Measurements from ENCODE around the gene ZC3H8.

The ZC3H8 gene

DNA sequence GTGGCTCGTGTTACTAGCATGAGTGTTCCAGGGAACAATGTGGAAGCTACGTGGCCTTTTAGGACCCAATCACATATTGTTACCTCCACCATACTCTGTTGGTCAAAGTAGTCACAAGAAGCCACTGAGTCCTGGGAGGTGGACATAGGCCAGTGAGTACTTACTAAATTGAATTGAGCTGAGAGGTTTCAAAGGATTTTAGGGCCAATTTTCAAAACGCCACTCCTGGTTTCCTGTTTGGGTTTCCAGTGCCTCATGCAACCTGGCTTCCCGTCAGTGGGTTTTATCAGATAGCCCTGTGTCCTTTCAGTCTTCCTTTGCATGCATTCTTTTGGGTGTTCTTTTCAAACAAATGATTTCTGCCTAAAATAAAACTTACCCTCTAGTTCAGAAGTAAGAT is 60.4 kb downstream of the ZC3H8 start:
- DNase-seq, result no peak

DNA sequence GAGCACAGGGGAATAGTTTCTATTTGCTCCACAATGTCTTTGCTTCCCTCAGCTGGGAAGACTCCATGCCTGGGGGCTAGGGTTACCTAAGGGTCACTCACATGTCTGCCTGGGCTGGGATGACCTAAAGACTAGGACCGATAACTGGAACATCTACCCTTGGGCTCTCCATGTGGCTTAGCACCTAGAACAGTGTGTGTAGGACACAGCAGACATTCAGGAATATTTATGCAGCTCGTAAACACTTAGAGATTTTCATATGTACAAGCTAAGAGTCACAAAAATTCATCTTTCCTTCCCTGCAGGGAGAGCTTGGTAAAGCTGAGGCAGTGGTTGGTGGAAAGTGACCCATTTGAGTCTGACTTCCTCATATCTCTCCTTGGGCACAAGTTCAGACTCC is 60.8 kb downstream of the ZC3H8 start:
- DNase-seq, result no peak

DNA sequence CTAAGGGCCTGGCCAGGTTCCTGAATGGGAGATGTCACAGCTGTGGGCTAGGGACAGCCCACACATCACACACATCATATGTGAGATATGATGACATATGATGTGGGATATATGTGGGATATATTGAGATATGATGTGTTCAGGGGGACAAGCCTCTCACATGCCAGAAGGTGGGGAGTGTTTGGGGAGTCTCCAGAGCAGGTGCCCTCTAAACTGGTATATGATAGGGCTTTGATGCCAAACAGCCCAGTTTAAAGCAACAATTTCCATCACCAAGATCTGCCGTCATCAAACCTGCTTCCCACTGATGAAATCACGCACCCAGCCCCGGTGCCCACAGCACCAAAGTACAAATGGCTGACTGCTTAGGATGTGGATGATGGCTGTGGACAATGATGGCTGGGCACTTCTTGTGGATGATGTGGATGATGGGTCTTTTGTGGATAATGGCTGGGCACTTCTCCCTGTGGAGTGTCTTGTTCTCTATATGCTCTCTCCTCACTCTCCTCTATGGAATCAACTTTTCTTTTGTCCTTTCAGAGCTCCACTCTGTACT is 65.8 kb downstream of the ZC3H8 start:
- no peak for DNase-seq

DNA sequence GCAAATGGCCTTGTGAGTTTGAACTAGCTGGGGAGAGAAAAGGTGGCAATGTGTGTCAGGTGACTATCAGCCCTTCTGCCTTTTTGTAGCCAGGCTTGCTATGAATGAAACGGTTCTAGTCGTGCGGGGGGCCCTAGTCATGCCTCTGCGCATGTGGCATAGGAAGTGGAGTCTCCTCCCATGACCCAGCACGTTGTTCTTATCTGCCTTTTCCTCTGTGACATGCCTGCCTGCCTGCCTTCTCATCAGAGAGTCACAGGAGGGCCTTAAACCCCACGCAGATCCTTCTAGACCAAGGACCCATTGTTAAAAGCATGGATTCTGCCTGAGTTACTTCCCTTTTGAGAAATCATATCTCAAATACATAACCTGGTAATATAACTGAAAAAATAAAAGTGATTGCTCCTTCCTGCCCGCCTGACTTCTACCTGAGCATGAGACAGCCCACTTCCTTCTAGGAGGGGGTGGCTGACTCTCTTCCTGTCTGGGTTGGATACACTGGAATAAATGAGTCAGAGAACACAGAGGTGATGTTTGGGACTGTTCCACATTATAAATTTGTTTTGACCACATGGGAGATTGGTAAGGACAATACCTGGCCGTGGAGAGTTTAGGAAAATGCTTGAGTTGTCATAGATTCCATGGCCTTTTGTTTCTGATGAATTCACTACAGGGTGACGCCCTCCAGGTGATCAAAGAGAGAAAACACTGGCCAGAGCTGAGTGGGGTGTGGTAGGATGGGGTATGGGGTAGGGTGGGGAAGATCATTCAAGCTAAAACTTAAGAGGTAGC is 66.8 kb downstream of the ZC3H8 start:
- DNase-seq, result peak; percentile 84

DNA sequence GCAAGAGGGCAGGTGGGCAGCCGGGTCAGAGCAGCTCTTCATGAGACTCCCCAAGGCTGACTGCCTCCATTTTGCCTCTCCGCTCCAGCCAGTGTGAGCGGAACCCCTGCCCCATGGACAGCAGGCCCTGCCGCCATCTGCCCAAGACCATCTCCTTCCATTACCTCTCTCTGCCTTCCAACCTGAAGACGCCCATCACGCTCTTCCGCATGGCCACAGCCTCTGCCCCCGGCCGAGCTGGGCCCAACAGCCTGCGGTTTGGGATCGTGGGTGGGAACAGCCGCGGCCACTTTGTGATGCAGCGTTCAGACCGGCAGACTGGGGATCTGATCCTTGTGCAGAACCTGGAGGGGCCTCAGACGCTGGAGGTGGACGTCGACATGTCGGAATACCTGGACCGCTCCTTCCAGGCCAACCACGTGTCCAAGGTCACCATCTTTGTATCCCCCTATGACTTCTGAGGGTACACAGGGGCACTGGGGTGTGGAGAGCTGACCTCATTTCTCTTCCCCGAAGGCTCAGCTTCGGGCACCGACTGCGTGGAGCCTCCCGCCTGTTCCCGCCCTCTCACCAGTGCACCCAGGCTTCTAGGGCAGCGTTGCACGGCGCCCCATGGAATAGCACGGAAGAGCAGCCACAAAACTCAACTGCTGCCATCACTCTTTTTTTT is 67.7 kb downstream of the ZC3H8 start:
- DNase-seq, result no peak

DNA sequence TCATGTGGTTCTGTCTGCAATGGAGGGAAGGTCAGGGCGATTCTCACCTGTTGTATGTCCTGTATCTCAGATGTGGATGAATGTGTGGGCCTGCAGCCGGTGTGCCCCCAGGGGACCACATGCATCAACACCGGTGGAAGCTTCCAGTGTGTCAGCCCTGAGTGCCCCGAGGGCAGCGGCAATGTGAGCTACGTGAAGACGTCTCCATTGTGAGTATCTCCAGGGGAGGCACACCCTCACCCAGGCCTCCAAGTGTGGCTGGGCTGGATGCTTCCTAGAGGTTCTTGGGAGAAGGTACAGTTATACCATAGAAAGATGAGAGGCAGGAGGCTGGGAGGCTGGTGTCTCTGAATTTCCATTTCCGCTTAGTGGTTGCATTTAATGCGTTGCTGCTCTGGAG is 69.7 kb downstream of the ZC3H8 start:
- no peak for DNase-seq

DNA sequence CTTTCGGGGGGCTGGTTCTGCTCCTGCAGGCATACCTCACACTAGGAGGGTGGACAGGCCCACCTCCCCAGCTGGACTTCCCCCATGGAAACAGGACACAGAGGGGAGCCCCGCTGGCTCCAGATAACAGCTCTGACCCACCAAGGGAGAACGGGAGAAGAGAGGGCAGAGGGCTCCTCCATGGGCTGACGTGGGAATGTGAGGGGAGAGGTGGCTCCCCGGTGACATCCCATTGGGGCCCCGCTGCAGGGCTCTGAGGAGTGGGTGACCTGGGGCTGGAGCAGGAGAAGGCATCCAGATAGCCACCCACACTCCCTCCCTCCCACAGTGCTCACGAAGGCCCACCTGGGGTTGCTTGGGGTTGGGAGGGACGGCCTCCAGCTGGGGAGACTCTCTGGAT is 70.7 kb downstream of the ZC3H8 start:
- DNase-seq, result no peak

DNA sequence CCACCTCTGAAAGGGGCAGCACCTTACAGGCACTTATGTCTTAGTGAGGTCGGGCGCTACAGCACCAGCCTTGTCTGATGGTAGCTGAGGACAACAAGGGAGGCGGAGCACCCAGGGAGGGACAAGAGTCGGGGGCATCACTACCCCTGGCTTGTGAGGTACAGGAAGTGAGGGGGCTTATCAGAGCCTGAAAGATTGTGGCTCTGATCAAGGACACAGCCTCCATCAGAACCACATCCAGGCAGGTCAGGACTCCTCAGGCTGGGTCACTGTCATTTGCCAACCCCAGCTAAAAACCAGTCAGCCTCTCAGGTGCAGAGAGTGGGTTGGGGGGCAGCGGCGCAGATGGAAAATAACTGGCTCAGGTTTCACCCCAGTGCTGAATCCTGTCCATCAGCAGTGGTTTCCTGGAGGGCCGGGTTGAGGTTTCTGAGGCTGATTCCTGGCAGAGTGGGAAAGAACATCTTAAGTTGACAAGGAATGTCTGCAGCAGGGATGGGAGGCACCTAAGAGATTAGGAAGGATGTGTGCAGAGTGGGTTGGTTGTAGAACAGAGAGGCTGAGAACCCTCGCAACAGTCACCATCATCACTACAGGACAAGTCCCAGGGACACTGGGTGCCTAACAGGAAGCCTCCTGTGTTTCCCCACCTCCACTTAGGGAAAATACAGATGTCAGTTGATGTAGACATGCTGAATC is 71.4 kb downstream of the ZC3H8 start:
- peak; percentile 15 for DNase-seq

DNA sequence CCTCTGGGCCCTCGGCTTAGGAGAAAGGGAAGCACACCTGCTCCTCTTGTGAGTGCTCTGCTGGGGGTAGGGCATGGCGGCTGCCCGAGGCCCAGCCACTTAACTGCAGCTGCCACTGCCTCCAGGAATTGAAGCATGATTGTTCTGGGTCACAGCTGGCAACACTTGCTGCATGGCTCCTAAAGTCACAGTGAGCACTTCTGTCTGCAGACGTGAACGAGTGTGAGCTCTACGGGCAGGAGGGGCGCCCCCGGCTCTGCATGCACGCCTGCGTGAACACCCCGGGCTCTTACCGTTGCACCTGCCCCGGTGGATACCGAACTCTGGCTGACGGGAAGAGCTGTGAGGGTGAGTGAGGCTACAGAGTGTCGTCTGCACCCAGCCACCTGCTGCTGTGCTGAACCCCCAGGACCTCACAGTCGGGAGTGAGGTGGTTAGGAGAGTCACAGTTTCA is 72.2 kb downstream of the ZC3H8 start:
- DNase-seq, result peak; percentile 54

DNA sequence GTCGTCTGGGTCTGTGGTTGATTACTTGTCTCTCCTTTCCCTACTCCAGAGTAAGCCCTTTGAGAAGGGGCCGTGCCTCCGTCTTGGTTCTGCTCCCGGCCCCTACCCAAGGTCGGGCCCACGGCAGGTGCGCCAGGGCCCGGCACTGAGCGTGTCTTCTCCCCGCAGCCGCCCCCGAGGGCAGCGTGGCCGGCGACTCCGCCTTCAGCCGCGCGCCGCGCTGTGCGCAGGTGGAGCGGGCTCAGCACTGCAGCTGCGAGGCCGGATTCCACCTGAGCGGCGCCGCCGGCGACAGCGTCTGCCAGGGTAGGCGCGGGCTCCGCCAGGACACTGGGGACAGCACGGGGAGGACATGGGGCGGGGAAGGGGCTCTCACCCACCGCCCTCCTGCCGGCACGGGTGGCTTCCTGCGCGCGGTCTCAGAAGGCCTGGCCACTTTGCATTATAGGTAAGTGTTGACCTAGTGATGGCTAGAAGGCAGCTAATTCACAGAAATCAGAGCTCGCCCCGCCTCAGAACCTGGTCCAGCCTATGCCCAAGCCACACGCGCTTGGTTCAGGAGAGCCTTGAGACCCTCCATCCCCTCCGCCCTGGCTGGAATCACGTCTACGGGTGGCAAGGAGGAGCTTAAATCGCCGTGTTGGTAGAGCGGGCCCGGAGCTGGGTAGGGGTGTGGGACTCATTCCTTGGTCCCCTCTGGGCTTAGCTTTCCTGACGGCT is 73.1 kb downstream of the ZC3H8 start:
- DNase-seq, result peak; percentile 73

DNA sequence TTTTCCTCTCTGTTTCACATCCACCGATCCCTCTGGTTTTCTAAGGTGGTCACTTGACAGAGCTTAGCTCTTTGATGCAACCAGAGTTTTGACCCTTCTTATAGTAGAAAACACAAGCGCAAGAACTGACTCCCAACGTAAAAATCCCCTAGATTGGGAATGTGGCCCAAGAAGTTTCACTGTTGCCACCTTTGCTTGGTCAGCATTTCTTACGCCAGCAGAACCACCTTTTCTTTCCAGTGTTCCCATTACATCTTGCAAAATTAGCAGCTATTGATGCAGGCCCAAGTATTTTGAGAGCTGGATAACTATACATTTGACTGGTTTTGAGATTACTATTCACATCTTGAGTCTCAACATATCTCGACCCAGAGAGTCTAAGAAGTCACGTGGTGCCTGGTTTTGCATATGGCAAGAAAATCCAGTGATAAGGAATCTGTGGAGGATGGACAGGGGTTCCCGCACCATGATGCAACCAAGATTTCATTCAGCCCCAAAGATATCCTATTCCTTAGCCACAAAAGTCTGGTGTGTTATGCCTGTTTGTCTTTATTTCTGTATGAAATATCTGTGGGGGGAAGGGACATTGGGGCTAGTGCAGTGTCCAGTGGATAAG is 78.8 kb downstream of the ZC3H8 start:
- DNase-seq, result no peak

DNA sequence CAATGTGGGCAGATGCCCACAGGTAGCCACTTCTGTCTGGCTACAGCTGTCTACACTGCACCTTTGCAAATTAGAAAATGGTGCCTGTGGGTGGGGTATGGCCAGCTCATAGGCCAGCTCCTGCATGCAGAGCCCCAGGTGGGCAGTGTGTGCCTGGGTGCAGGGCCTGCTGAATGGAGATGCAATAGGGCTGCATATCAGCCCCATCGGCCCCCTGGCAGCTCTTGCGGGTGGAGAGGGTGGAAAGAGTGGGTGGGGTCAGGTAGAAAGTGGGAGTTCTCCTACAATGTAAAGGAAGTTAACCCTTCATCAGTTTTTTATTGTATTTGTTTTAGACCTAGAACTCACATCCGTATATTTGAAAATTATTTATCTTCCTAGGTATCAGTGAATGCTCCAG is 79.5 kb downstream of the ZC3H8 start:
- DNase-seq, result no peak

DNA sequence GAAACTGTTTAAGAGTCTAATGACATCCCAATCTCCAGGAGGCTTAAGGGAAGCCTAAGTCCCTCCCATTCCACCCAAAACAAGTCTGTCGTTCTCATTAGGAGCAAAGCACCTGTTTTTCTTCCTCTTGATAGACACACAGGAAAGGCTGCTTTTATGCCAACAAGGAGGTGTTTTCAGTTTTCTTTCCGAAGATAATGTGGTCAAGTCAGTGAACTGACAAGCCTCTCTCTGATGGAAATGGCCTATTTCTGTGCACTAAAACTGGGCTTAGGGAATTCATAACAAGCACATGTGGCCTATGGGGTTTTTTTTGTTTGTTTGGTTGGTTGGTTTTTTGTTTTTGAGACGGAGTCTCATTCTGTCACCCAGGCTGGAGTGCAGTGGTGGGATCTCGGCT is 80.5 kb downstream of the ZC3H8 start:
- no peak for DNase-seq

DNA sequence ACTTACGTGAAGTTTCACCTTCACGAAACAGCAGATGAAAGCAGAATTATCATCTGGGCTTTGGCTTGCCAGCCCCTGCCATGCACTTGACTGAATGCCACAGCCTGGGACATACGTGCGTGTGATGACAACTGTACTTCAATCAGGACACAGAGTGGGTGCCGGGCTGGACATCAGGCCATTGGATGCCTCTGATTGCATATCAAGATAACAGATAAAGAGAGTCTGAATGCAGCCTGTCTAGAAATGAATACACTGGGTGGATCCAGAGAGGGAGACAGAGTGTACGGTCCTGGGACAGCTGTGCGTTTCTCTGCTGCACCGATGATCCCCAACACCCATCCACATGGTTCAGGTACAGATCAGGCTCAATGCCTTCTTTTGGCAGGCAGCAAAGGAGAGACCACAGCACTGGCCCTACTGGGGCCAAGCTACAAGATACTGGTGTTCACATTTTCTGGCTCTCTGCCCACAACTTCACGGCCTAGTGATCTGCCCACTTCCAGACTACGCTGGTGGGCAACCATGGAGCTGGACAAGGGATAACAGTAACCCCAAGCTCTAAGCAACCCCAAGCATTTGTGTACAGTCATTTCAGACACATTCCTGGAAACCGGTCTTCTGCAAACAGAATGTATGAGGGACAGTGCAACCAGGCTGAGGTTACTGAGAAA is 81.1 kb downstream of the ZC3H8 start:
- no peak for DNase-seq

DNA sequence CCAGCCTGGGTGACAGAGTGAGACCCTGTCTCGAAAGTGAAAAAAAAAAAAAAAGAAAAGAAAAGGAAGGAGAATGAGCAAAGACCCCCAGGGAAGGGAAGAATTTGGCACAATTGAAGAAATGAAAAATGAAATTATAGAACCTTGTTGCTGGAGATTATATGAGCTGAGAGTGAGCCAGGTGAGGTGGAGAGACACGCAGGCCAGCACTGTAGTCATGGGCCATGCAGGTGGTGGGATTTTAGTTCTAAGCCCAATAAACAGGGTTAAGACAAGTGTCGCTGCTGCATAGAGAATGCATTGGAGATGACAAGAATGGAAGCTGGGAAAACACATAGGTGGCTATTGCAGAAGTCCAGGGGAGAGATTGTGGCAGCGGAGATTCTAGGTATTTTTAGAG is 84.3 kb downstream of the ZC3H8 start:
- DNase-seq, result no peak

DNA sequence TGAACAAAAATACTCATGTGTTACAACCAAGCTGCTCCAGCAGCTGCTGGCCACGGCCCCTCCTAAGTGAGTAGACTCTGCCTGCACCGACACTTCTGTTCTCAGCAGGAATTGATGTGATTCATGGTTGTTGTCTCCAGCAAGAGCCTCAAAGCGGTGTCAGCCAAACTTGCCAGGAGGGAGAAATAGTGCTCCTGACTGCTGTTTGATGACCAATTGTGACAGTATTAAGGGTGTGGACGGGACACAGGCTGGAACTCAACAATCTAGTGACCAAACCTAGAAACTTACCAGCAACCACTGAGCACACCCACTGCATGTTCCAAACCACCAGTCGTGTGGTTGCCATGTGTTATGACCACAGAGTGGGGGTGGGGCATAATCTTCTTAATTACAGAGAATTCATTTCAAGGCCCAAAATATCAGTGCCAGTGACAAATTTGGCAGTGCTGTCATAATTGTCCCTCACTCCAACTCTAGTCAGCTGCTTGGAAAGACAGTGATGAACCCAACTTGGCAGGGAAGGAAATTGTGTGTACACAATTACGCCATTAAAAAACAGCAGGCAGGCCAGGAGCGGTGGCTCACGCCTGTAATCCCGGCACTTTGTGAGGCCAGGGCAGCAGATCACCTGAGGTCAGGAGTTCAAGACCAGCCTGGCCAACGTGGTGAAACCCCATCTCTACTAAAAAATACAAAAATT is 86.3 kb downstream of the ZC3H8 start:
- no peak for DNase-seq

DNA sequence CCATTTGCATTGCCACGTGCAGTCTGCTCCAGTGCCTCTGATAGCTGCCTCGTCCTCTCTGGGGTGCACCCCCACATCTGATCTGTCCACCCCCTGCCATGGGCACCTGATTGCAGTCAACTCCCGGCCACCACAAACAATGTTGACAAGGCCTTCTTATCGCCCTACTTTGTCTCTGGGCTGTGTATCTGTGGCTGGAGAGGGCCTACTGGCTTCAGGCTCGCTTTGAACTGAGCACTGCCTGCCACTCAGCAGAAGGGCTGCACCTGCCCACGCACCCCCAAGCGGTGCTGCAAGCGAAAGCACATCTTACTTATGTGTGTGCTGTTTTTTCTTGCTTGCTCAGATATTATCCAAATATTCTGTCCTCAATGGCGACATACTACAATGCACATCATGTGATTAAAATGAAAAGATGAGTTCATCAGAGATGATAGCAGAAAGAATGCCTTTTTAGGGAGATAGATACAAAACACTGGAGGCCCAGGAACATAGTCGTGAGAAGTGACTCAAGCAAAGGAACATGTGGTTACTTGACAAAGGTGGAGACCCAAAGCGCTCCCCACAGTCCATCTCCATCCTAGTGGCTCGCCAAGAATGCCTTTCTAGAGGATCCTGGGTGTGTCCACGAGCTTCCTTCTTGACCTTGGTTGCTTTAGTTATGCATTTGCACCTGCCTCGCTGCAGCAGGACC is 87.9 kb downstream of the ZC3H8 start:
- DNase-seq, result no peak

DNA sequence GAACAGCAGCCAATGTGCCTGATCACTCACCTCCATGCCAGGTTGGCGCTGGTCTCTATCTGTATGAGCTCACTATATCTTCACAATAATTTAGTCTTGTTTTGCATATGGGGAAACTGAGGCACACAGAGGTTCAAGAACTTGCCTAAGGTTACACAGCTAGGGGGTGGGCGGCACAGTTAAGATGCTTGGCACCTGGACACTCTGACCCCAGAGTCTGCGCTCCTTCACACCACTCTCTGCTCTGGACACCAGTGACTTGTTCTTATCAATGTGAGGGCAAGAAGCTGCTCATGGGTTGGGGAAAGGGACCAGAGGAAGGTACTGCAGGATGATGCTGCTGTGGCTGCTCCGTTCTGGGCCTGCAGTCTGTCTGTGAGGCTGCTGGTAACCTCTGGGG is 89.5 kb downstream of the ZC3H8 start:
- DNase-seq, result no peak

DNA sequence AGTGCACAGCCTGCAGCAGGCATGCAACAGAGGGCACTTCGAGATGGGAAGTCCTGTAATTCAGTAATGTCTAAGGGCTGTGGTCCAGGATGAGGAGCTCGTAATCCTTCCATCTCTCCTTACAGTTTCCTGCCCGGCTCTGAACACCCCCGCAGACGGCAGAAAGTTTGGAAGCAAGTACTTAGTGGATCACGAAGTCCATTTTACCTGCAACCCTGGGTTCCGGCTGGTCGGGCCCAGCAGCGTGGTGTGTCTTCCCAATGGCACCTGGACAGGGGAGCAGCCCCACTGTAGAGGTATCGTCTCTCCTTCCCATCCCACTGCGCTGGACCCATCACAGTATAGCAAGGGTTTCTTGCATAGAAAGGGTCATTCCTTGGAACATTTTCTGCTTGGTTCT is 90.0 kb downstream of the ZC3H8 start:
- no peak for DNase-seq

DNA sequence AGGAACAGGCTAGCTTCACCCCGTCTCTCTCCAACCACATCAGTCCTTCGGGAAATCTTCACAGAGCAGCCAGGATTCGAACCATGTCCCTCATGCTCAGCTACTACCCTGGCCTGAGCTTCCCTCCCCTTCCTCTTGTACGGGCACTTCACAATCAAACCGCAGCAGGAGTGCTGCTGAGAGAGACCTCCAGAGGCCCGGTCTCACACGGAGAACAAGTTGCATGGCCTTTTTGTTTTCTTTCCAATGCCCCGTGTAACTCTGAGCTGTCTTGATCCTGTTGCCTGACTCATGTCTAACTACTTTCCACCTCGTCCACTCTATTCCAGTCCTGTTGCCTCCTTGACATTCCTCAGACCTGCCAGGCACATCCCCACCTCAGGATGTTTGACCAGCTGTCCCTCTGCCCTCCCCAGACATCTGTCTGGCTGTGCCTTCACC is 91.3 kb downstream of the ZC3H8 start:
- no peak for DNase-seq

DNA sequence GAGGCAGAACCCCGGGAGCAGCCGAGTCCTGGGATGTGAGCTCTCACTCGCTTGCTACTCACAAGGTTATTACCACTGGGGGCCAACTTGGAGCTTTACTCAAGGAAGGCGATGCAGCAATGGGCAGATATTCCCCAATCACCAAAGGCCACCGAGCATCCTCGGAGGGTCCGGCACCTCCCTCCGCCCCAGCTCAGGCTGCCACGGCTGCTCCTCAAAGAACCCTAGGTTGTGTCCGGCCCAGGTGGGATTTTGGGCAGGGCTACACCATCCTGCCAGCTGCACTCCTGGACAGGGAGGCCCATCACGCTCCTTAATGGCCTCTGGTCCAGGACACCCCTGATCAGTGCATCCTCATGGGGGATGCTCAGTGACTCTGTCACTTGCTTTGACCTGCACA is 91.9 kb downstream of the ZC3H8 start:
- no peak for DNase-seq
